BLaER1 treated with 17β-estradiol and CSF1 and Interleukin-3, amounts not matched to agents 10 nM and 100 nM (cell line): ENCODE data around the gene TTC33.
"Not testable (repeated sequence)": the region's sequence is repeated elsewhere in the genome, so short reads cannot be mapped to it uniquely, and the experiment has no call there.

Experiments
- H3K27ac ChIP-seq, 11 experiments: shearing (Covaris generic); formaldehyde crosslinking; 2 replicates each; pipeline ENCODE4 v1.8.1; 2022
- H3K27me3 ChIP-seq, 11 experiments: shearing (Covaris generic); formaldehyde crosslinking; 2 replicates each; pipeline ENCODE4 v1.8.1; 2022
- H3K36me3 ChIP-seq, 11 experiments: shearing (Covaris generic); formaldehyde crosslinking; 2 replicates each; pipeline ENCODE4 v1.8.1; 2022
- H3K4me1 ChIP-seq, 10 experiments: shearing (Covaris generic); formaldehyde crosslinking; 2 replicates each; pipeline ENCODE4 v1.8.1; 2022
- H3K4me2 ChIP-seq, 11 experiments: shearing (Covaris generic); formaldehyde crosslinking; 2 replicates each; pipeline ENCODE4 v1.8.1; 2022
- H3K4me3 ChIP-seq, 10 experiments: shearing (Covaris generic); formaldehyde crosslinking; 2 replicates each; pipeline ENCODE4 v1.8.1; 2022
- H3K9ac ChIP-seq, 11 experiments: shearing (Covaris generic); formaldehyde crosslinking; 2 replicates each; pipeline ENCODE4 v1.8.1; 2022
- H3K9me3 ChIP-seq, 11 experiments: shearing (Covaris generic); formaldehyde crosslinking; replicated peaks in 1 of 11; 2 replicates each; pipeline ENCODE4 v1.8.1; 2022
- H4K20me1 ChIP-seq, 11 experiments: shearing (Covaris generic); formaldehyde crosslinking; 2 replicates each; pipeline ENCODE4 v1.8.1; 2022
- Cebpa-rat ChIP-seq, 11 experiments: shearing (Covaris generic); IDR thresholded peaks; 2 replicates each; pipeline ENCODE4 v1.8.1; 2022

Gene TTC33

DNA sequence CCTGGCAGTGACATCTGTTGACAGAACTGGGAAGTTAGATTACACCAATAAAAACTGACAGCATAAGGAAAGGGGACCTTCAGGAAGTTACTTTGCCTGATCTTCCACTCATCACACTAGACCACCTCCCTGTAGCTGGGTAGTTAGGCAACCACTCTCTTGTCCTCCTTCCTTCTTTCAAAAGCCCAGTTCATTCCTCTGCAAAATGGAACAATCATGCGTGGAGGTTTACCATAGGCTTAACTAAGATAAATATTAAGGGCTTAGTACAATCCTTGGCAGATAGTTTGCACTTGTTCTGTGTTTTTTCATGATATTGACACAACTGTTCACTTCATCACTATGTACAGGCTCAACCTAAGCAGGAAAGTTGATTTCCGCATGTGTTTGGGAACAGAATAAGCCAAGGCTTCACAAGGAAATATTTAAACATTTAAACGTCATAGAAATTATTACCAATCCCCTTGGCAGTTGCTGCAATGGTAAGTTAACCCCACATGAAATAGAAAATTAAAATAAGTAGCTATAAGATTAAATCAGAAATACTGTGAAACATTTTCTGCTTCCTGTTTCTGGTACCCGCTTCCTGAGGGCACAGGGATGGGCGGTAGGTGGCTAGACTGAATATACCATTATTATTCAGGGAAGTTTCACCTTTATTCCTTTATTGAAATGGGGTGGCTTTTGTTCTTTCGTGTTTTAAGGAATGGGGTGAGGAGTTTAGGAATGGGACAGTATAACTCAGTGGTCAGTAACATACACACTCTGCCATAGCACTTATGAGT lies 86.0 kb downstream of the TTC33 start:
- no peaks in the 10 kb centered on the region for H3K36me3 ChIP-seq
- H3K27ac ChIP-seq = peak overlapping the region in 5 of 11 experiments; percentile 8 to 56 (median 38); a peak in 10 of 22 replicates
- TF ChIP-seq Cebpa-rat (IDR thresholded peaks at IDR 0.05) = no peak
- H3K4me3 ChIP-seq = no peak overlapping the region
- H4K20me1 ChIP-seq = no peaks in the 10 kb centered on the region
- H3K4me1 ChIP-seq = peaks cover 31 to 87% (median 43%) of the 10 kb centered on the region in 10 experiments
- peak overlapping the region; percentile 39 to 85 (median 66) for H3K4me2 ChIP-seq
- H3K9me3 ChIP-seq = 0 out of 22 replicates have a peak, but pooled peaks cover 0 to 6% (median 0%) of the 10 kb centered on the region in 11 experiments
- H3K9ac ChIP-seq = no peak overlapping the region; a peak in 1 of 22 replicates
- no peaks in the 10 kb centered on the region for H3K27me3 ChIP-seq

DNA sequence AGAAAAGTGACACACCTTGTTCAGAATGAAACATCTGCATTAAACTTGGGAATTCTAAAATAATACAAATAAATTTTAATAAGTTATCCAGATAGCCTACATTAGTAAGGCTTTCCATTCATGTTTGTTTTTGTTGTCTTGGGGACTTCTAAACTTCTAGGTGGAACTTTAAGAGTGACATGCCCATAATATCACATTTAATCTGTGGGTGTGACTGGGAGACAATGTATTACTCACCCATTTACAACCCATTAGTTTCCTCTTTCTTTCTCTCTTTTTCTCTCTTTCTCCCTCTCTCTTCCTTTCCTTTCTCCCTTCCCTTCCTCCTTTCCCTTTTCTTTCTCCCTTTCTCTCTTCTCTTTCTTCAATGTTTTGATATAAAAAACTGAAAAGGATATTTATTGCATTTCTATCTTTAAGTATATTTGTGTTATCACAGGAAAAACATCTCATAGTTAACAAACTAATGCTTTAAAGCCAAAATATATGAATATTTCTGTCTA lies 88.5 kb downstream of the TTC33 start:
- Histone ChIP-seq H3K4me3 (no peak overlapping the region), H3K9me3 (no peaks in the 10 kb centered on the region), H3K27me3 (no peaks in the 10 kb centered on the region), H4K20me1 (no peaks in the 10 kb centered on the region), H3K4me2 (peak overlapping the region in 3 of 11 experiments; percentile 45 to 61 (median 46); a peak in 5 of 22 replicates), H3K9ac (no peak overlapping the region), H3K4me1 (peaks cover 19 to 61% (median 29%) of the 10 kb centered on the region in 10 experiments), H3K27ac (peak overlapping the region in 2 of 11 experiments; percentile 17 to 49; a peak in 1 of 22 replicates), H3K36me3 (no peaks in the 10 kb centered on the region)
- TF ChIP-seq Cebpa-rat (IDR thresholded peaks at IDR 0.05) = no peak

DNA sequence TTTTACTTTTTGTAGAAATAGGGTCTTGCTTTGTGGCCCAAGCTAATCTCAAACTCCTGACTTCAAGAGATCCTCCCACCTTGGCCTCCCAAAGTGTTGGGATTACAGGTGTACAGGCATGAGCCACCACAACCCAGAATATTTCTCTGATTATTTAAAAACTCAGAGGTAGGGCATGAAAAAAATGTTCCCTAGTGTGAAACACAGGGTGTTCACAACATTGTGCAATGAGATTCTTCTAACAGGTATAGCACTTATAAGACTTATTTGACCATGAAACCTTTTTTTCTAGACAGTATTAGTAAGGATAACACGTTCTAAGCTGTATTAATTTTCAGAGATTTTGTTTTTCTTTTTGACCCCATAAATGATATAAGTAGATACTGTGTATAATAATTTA lies 89.1 kb downstream of the TTC33 start:
- H3K4me1 ChIP-seq = peaks cover 14 to 56% (median 24%) of the 10 kb centered on the region in 10 experiments
- H3K27me3 ChIP-seq = no peaks in the 10 kb centered on the region
- H3K4me3 ChIP-seq = no peak overlapping the region
- peak overlapping the region in 2 of 11 experiments; percentile 17 to 49; a peak in 1 of 22 replicates for H3K27ac ChIP-seq
- peak overlapping the region in 3 of 11 experiments; percentile 45 to 61 (median 52); a peak in 4 of 22 replicates for H3K4me2 ChIP-seq
- no peaks in the 10 kb centered on the region for H3K9me3 ChIP-seq
- no peaks in the 10 kb centered on the region for H4K20me1 ChIP-seq
- no peaks in the 10 kb centered on the region for H3K36me3 ChIP-seq
- H3K9ac ChIP-seq = no peak overlapping the region
- no peak for TF ChIP-seq Cebpa-rat (IDR thresholded peaks at IDR 0.05)

DNA sequence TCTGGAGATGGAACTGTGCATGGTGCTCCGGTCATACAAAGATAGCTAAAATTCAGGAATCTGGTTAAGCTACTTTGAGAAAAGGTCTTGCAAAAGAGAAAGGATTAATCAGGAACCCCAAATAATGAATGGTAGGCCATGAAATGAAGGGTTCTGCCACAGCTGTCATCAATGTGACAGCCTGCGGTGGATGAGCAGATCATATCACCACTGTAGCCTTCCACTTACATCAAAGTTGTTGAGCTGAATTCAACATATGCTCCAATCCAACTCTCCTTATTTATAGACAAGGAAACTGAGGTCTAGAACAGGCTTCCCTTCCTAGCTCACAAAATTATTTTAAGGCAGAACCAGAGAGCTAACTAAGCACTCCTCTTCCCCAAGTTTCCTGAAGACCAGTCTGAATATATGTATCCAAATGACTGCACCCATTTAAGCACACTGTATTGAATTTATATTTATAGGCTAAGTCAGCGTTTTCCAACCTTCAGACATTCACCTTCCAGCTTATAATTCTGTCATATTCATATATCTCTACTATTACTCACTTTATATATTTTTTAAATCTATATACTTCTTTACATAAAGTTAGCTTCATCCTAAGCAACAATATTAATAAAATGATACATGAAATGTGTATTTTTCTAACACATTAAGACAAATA lies 90.0 kb downstream of the TTC33 start:
- H4K20me1 ChIP-seq = no peaks in the 10 kb centered on the region
- H3K9me3 ChIP-seq = no peaks in the 10 kb centered on the region
- peak overlapping the region in 1 of 11 experiments; percentile 3; a peak in 2 of 22 replicates for H3K4me2 ChIP-seq
- peaks cover 14 to 50% (median 22%) of the 10 kb centered on the region in 10 experiments for H3K4me1 ChIP-seq
- H3K36me3 ChIP-seq = no peaks in the 10 kb centered on the region
- no peaks in the 10 kb centered on the region for H3K27me3 ChIP-seq
- TF ChIP-seq Cebpa-rat (IDR thresholded peaks at IDR 0.05) = no peak
- no peak overlapping the region for H3K4me3 ChIP-seq
- H3K9ac ChIP-seq = no peak overlapping the region
- no peak overlapping the region for H3K27ac ChIP-seq

DNA sequence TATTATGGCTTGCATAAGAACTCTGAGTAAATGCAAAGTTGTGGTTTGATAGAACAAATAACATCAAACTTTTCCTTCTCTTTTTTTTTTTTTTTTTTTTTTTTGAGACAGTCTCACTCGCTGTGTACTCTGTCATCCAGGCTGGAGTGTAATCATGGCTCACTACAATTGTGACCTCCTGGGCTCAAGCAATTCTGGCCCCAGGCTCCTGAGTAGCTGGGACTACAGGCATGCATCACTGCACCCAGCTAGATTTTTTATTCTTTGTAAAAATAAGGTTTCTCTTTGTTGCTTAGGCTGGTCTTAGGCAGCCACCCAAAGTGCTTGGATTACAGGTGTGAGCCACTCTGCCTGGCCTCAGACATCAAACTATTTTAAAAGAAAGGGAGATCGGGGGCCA lies 95.0 kb downstream of the TTC33 start:
- H3K27me3 ChIP-seq = no peaks in the 10 kb centered on the region
- H4K20me1 ChIP-seq = no peaks in the 10 kb centered on the region
- no peak overlapping the region for H3K27ac ChIP-seq
- no peak overlapping the region for H3K4me3 ChIP-seq
- H3K9me3 ChIP-seq = peaks cover 0 to 13% (median 0%) of the 10 kb centered on the region in 11 experiments; a peak in 7 of 22 replicates
- no peak for TF ChIP-seq Cebpa-rat (IDR thresholded peaks at IDR 0.05)
- H3K36me3 ChIP-seq = no peaks in the 10 kb centered on the region
- H3K4me2 ChIP-seq = peak overlapping the region in 1 of 11 experiments; percentile 11; a peak in 1 of 22 replicates
- H3K4me1 ChIP-seq = peaks cover 0 to 9% (median 0%) of the 10 kb centered on the region in 10 experiments; a peak in 3 of 20 replicates
- no peak overlapping the region for H3K9ac ChIP-seq

DNA sequence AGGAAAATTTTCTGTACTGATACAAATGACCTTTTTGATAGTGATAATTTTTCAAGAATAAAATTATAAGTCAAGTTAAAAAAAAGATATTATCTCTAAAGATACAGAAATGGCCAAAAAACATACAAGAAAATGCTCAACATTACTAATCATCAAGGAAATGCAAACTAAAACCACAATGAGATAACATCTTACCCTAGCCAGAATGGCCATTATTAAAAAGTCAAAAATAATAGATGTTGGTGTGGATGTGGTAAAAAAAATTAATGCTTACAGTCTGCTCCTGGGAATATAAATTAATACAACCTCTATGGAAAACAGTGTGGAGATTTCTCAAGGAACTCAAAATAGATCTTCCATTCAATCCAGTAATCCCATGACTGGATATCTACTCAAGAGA lies 99.0 kb downstream of the TTC33 start:
- H3K27me3 ChIP-seq = no peaks in the 10 kb centered on the region
- no peak overlapping the region for H3K4me2 ChIP-seq
- H3K9ac ChIP-seq = no peak overlapping the region
- peaks cover 0 to 13% (median 0%) of the 10 kb centered on the region in 11 experiments; a peak in 7 of 22 replicates for H3K9me3 ChIP-seq
- no peak for TF ChIP-seq Cebpa-rat (IDR thresholded peaks at IDR 0.05)
- peaks cover 15 to 40% (median 19%) of the 10 kb centered on the region in 10 experiments for H3K4me1 ChIP-seq
- no peak overlapping the region for H3K27ac ChIP-seq
- no peaks in the 10 kb centered on the region for H3K36me3 ChIP-seq
- H4K20me1 ChIP-seq = no peaks in the 10 kb centered on the region
- H3K4me3 ChIP-seq = no peak overlapping the region

DNA sequence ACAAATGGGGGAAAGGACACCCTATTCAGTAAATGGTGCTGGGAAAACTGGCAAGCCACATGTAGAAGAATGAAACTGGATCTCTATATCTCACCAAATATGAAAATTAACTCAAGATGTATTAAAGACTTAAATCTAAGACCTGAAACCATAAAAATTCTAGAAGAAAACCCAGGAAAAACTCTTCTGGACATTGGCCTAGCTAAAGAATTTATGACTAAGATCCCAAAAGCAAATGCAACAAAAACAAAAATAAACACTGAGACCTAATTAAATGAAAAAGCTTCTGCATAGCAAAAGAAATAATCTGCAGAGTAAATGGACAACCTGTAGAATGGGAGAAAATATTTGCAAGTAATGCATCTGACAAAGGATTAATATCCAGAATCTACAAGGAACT lies 99.7 kb downstream of the TTC33 start:
- not testable (repeated sequence) for H3K4me3 ChIP-seq, H3K36me3 ChIP-seq, H4K20me1 ChIP-seq

DNA sequence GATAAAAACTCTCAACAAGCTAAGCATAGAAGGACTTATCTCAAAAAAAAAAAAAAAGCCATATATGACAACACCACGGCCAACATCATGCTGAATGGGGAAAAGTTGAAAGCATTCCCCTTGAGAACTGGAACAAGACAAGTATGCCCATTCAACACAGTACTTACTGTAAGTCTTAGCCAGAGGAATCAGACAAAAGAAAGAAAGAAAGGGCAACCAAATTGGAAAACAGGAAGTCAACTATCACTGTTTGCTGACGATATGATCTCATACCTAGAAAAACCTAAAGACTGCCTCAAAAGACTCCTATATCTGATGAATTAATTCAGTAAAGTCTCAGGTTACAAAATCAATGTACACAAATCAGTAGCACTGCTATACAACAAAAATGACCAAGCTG lies 100.6 kb downstream of the TTC33 start:
- Histone ChIP-seq H4K20me1 (no peaks in the 10 kb centered on the region), H3K4me2 (peak overlapping the region in 4 of 11 experiments; percentile 35 to 65 (median 54); a peak in 6 of 22 replicates), H3K9me3 (peaks cover 0 to 13% (median 0%) of the 10 kb centered on the region in 11 experiments; a peak in 7 of 22 replicates), H3K9ac (no peak overlapping the region), H3K27ac (peak overlapping the region in 2 of 11 experiments; percentile 21 to 30; a peak in 2 of 22 replicates), H3K27me3 (no peaks in the 10 kb centered on the region), H3K4me1 (peaks cover 15 to 38% (median 19%) of the 10 kb centered on the region in 10 experiments), H3K4me3 (no peak overlapping the region), H3K36me3 (no peaks in the 10 kb centered on the region)
- no peak for TF ChIP-seq Cebpa-rat (IDR thresholded peaks at IDR 0.05)

More for the DNA sequence above, 99.7 kb downstream of the TTC33 start:
- H3K4me1 ChIP-seq = peaks cover 15 to 40% (median 19%) of the 10 kb centered on the region in 10 experiments
- peaks cover 0 to 13% (median 0%) of the 10 kb centered on the region in 11 experiments; a peak in 7 of 22 replicates for H3K9me3 ChIP-seq
- not testable (repeated sequence) for H3K9ac ChIP-seq, H3K4me2 ChIP-seq, H3K27ac ChIP-seq, H3K27me3 ChIP-seq
